Activated CD8-positive, alpha-beta memory T cell treated with anti-CD3 and anti-CD28 coated beads for 48 hours (primary cell): ENCODE measurements around the gene MPHOSPH10.
"Not testable (repeated sequence)": the region's sequence is repeated elsewhere in the genome, so short reads cannot be mapped to it uniquely, and the experiment has no call there.

Experiments used
- DNase-seq, 3 experiments: peaks; one replicate each; pipeline ENCODE4 v3.0.0-alpha.2; 2020; ENCODE audit warnings: low read depth in 2 of 3, low spot score in 2 of 3

Gene MPHOSPH10

GRCh38 chr2:71166812-71167211 is 36.4 kb downstream of the MPHOSPH10 start:
- no peak for DNase-seq

DNA sequence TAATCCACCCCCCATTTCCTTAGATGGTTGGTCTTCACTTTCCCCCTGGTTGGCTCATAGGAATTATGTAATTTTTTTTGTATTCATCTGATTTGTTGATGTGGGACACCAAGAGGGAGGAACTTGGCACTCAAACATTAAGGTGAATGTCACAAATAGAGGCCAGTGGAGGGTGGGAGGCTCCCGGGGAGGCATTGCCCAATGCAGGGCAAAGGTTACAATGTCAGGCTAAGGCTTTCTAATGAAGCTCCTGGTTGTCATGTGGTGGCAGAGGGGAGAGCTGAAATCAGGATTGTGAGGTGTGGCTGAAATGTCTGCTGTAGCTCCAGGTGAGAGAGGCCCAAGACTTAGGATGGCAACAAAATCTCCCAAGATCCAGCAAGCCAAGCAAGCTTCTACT is 42.7 kb downstream of the MPHOSPH10 start:
- no peak for DNase-seq

- no peak for DNase-seq
These were observed 43.8 kb downstream of the MPHOSPH10 start for GRCh38 chr2:71174207-71174606.

GRCh38 chr2:71178836-71179235 is 48.4 kb downstream of the MPHOSPH10 start:
- not testable (repeated sequence) for DNase-seq

- no peak for DNase-seq
These were observed 50.9 kb downstream of the MPHOSPH10 start for GRCh38 chr2:71181316-71181715.

- DNase-seq, result not testable (repeated sequence)
These were observed 53.1 kb downstream of the MPHOSPH10 start for GRCh38 chr2:71183306-71184115.

DNA sequence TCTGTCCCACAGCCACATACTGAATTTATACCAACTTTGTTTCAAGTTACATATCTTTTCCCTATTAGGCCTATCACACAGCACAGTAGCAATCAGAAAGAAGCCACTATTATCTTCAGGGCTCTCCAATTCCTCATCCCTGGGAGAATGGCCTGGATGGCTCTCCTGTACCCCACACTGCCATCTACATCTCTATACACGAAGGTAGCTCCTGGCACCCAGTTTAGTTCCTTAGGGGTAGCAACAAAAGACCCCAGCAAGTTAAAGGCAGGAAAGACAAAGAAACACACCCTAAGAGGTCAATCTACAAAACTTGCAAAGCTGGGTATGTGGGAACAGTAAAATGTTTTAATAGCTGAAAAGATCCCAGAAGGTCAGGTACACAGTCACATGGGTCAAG is 56.5 kb downstream of the MPHOSPH10 start:
- no peak for DNase-seq

DNA sequence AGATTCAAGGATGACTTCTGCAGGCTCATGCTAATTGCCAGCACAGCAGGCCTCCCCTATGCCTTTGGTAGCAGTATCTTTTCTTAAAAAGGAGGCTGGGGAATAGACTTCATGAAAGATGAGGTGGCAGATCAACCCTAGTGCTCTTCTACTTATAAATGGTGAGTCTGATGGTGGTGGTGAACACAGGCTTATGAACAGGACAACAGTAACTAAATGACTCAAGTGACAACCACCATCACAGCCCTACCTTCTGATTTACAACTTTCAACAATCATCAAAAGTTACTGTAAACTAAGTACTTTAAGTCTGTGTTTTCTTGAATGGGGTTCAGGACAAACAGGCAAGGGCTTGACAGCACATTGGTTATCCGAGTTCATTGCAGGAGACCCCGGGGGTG is 57.2 kb downstream of the MPHOSPH10 start:
- no peak for DNase-seq

DNA sequence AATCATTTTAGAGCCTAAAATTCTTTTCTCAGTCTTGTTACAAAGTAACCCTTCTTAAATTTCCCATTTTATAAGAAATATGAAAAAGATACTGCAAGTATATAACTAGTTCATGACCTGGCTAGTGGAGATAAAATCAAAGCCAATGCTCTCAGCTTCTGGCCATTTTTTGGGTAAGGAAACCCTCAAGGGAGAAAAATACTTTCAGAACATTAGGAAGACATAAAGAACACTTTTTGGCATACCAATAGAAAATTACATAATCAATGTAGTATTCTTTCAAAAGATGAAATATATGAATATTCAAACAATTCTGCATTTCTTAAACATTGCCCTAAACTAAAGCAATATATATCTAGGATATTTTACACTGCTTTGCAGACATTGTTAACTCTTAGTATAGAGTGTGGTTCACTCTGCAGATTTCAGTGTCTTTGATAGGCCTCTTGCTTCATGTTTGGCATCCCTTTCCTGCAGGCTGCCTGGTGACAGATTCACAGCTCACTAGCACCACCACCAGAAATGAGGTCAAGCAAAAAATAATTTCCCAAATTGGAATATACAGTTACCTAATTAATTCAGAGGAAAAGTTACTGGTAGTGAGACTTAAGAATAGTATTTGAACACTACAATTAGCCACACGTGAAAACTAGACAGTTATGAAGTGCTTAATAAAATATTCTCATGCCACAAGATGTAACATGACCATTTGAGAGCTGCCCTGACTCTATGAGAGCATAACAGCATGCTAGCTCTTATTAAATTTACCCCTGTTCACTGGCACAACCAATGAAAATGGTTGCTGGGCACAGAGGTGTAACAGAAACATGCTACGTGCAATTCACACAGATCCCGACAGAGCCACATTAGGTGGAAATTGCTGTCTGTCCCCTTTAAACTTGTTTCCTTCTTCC is 60.5 kb downstream of the MPHOSPH10 start:
- DNase-seq, result no peak

- no peak for DNase-seq
These were observed 61.1 kb downstream of the MPHOSPH10 start for GRCh38 chr2:71191570-71191943.
